GM23338 (cell line): ENCODE measurements around the gene PCSK2. TPM values are rescaled to one million over a fixed set of nuclear protein-coding genes. Genes with fewer than 3 reads are reported as not detected.

Source experiments
- ATAC-seq: fragments of 200-7000 bp; cut with Tn5 transposase; 3 replicates; pipeline ENCODE4 v1.9.1; 2020
- DNase-seq: peaks from one replicate; pipeline ENCODE4 v3.0.0-alpha.2; 2015; ENCODE audit warnings: low spot score
- H2AFZ ChIP-seq: fragments of 200-600 bp; sonication (generic); 2 replicates; pipeline ENCODE4 v1.8.0; 2016; ENCODE audit warnings: antibody characterized with exemption, mild to moderate bottlenecking, moderate library complexity
- H3F3A ChIP-seq: fragments of 200-600 bp; sonication (generic); replicated peaks from 2 replicates; pipeline ENCODE4 v1.8.0; 2017; ENCODE audit warnings: antibody characterized with exemption, mixed run types, low read depth
- H3K27ac ChIP-seq: fragments of 200-600 bp; sonication (generic); 2 replicates; pipeline ENCODE4 v1.6.1; 2016; ENCODE audit warnings: low read depth
- H3K27me3 ChIP-seq: fragments of 200-600 bp; sonication (generic); 2 replicates; pipeline ENCODE4 v1.8.0; 2016; ENCODE audit warnings: mild to moderate bottlenecking, mixed run types, moderate library complexity; ENCODE audit not compliant: insufficient read depth
- H3K36me3 ChIP-seq: fragments of 200-600 bp; sonication (generic); 2 replicates; pipeline ENCODE4 v1.8.0; 2016; ENCODE audit warnings: mild to moderate bottlenecking; ENCODE audit not compliant: insufficient read depth
- H3K4me1 ChIP-seq: fragments of 200-600 bp; sonication (generic); 2 replicates; pipeline ENCODE4 v1.8.0; 2016; ENCODE audit warnings: mild to moderate bottlenecking, moderate library complexity; ENCODE audit not compliant: insufficient read depth
- H3K4me2 ChIP-seq: fragments of 200-600 bp; sonication (generic); 2 replicates; pipeline ENCODE4 v1.7.1; 2017; ENCODE audit warnings: mixed run types
- H3K4me3 ChIP-seq: fragments of 200-600 bp; sonication (generic); 2 replicates; pipeline ENCODE4 v1.6.1; 2016; ENCODE audit warnings: mixed run types
- H3K79me2 ChIP-seq: fragments of 200-600 bp; sonication (generic); replicated peaks from 2 replicates; pipeline ENCODE4 v1.8.0; 2017; ENCODE audit warnings: mild to moderate bottlenecking; ENCODE audit not compliant: insufficient read depth
- H3K9me2 ChIP-seq: fragments of 200-600 bp; sonication (generic); 2 replicates; pipeline ENCODE4 v1.8.0; 2017; ENCODE audit not compliant: insufficient read depth
- H4K20me1 ChIP-seq: fragments of 200-600 bp; sonication (generic); replicated peaks from 2 replicates; pipeline ENCODE4 v1.8.0; 2017; ENCODE audit warnings: mild to moderate bottlenecking; ENCODE audit not compliant: insufficient read depth
- H3K27ac Mint-ChIP-seq: 2 replicates; pipeline ENCODE4 v1.8.0; 2020; ENCODE audit warnings: inconsistent platforms, mild to moderate bottlenecking, moderate library complexity, mixed read lengths
- H3K27me3 Mint-ChIP-seq: 3 replicates; pipeline ENCODE4 v1.8.0; 2022; ENCODE audit warnings: low read depth, mild to moderate bottlenecking, moderate library complexity, mixed read lengths, inconsistent platforms; ENCODE audit not compliant: insufficient read depth, poor library complexity
- H3K36me3 Mint-ChIP-seq: 3 replicates; pipeline ENCODE4 v1.8.0; 2021; ENCODE audit warnings: low read depth, mild to moderate bottlenecking, inconsistent platforms, moderate library complexity, mixed read lengths
- H3K4me1 Mint-ChIP-seq: 3 replicates; pipeline ENCODE4 v1.8.0; 2020; ENCODE audit warnings: mild to moderate bottlenecking, inconsistent platforms, mixed read lengths
- H3K4me3 Mint-ChIP-seq: 3 replicates; pipeline ENCODE4 v1.8.0; 2021; ENCODE audit warnings: moderate library complexity, mild to moderate bottlenecking, inconsistent platforms, mixed read lengths
- H3K9me3 Mint-ChIP-seq: 3 replicates; pipeline ENCODE4 v1.8.0; 2020; ENCODE audit warnings: moderate library complexity, mild to moderate bottlenecking, inconsistent platforms, mixed read lengths
- CREB1 ChIP-seq: fragments of 250-450 bp; sonication (Bioruptor Pico); IDR thresholded peaks from 2 replicates; pipeline ENCODE4 v1.5.0; 2020; ENCODE audit warnings: low read depth, mild to moderate bottlenecking, moderate library complexity
- CTCF ChIP-seq, 2 experiments: fragments of 200-600 bp in 1 of 2; sonication (generic) in 1 of 2; conservative IDR thresholded peaks; 2 replicates each; pipeline versions ENCODE4 v1.5.1 to v1.6.1; 2016 to 2017; ENCODE audit warnings: antibody characterized with exemption in 2 of 2, low read depth in 2 of 2, mild to moderate bottlenecking in 2 of 2, moderate library complexity in 1 of 2
- ETS1 ChIP-seq: IDR thresholded peaks from 2 replicates; pipeline ENCODE4 v1.6.1; 2016; ENCODE audit warnings: antibody characterized with exemption
- EZH2 ChIP-seq: fragments of 200-600 bp; sonication (generic); IDR thresholded peaks from one replicate; pipeline ENCODE4 v1.8.0; 2017; ENCODE audit warnings: antibody characterized with exemption, mild to moderate bottlenecking, low read depth; ENCODE audit not compliant: unreplicated experiment
- EZH2phosphoT487 ChIP-seq: fragments of 200-600 bp; sonication (generic); IDR thresholded peaks from one replicate; pipeline ENCODE4 v1.8.1; 2018; ENCODE audit warnings: antibody characterized with exemption; ENCODE audit not compliant: unreplicated experiment
- JUNB ChIP-seq: IDR thresholded peaks from one replicate; pipeline ENCODE4 v1.6.1; 2016; ENCODE audit warnings: antibody characterized with exemption; ENCODE audit not compliant: unreplicated experiment
- NANOG ChIP-seq: IDR thresholded peaks from 2 replicates; pipeline ENCODE4 v1.6.1; 2016; ENCODE audit warnings: antibody characterized with exemption, borderline replicate concordance
- POLR2AphosphoS5 ChIP-seq: IDR thresholded peaks from 2 replicates; pipeline ENCODE4 v1.6.1; 2016; ENCODE audit warnings: antibody characterized with exemption, low read depth
- REST ChIP-seq: IDR thresholded peaks from one replicate; pipeline ENCODE4 v1.6.1; 2018; ENCODE audit warnings: antibody characterized with exemption; ENCODE audit not compliant: unreplicated experiment
- STAT1 ChIP-seq: IDR thresholded peaks from one replicate; pipeline ENCODE4 v1.6.1; 2016; ENCODE audit warnings: antibody characterized with exemption; ENCODE audit not compliant: unreplicated experiment
- ZNF114 ChIP-seq: fragments of 250-450 bp; sonication (Bioruptor Pico); IDR thresholded peaks from 2 replicates; pipeline ENCODE4 v1.5.0; 2020; ENCODE audit warnings: mild to moderate bottlenecking, moderate library complexity
- ZNF331 ChIP-seq: fragments of 250-450 bp; sonication (Bioruptor Pico); IDR thresholded peaks from 2 replicates; pipeline ENCODE4 v1.5.0; 2020; ENCODE audit warnings: low read depth, mild to moderate bottlenecking, moderate library complexity
- ZNF462 ChIP-seq: fragments of 250-450 bp; sonication (Bioruptor Pico); IDR thresholded peaks from 2 replicates; pipeline ENCODE4 v1.5.0; 2020; ENCODE audit warnings: mild to moderate bottlenecking, moderate library complexity
- polyA plus RNA-seq: library from polyadenylated mRNA; unstranded; fragments of >200 nt; fragmentation: Nextera tagmentation; extraction: Ambion mirVana; gene quantifications from 2 replicates; pipeline ENCODE4 v1.2.1, GENCODE V29; 2016
- total RNA-seq: library from RNA; depleted of rRNA; stranded (reverse); fragments of >200 nt; shearing (Covaris generic); gene quantifications from 2 replicates; pipeline ENCODE4 v1.2.3, GENCODE V29; 2014

Gene PCSK2
- total and polyA plus RNA-seq, 2 experiments from 2014 or later, result 0.37 to 1.1 TPM

- no peaks in the 10 kb centered on the region for H3K27me3 Mint-ChIP-seq
- Histone ChIP-seq H3K36me3 (no peaks in the 10 kb centered on the region), H3K4me2 (no peak overlapping the region), H3K27ac (no peak overlapping the region), H2AFZ (peak overlapping the region; percentile 38; the same call in 1 of the 2 replicates), H3K4me3 (no peak overlapping the region), H3K79me2 (no peaks in the 10 kb centered on the region), H4K20me1 (no peaks in the 10 kb centered on the region), H3K4me1 (no peaks in the 10 kb centered on the region), H3K27me3 (no peaks in the 10 kb centered on the region), H3K9me2 (peaks cover 6% of the 10 kb centered on the region; the same call in 1 of the 2 replicates), H3F3A (no peaks in the 10 kb centered on the region)
- peaks cover 9% of the 10 kb centered on the region; the same call in 2 of the 3 replicates for H3K4me1 Mint-ChIP-seq
- ATAC-seq (peak; percentile 69), DNase-seq (peak; percentile 34)
- no peaks in the 10 kb centered on the region for H3K9me3 Mint-ChIP-seq
- no peak overlapping the region for H3K27ac Mint-ChIP-seq
- H3K36me3 Mint-ChIP-seq, result no peaks in the 10 kb centered on the region
- TF ChIP-seq CTCF (conservative IDR thresholded peaks at IDR 0.05; ENCODE audit: low read depth in 2 of 2) (no peak), ETS1 (no peak), POLR2AphosphoS5 (no peak), REST (no peak), JUNB (no peak), CREB1 (CRISPR knock-in tag) (no peak), NANOG (no peak), ZNF114 (no peak), EZH2 (no peak), EZH2phosphoT487 (no peak), ZNF331 (CRISPR knock-in tag) (no peak), ZNF462 (CRISPR knock-in tag) (no peak), STAT1 (no peak)
- no peak overlapping the region for H3K4me3 Mint-ChIP-seq
Observed at GRCh38 chr20:17262786-17263185, 35.9 kb downstream of the PCSK2 start.
